Measurements from ENCODE around the gene HOXC5.

The HOXC5 gene

GRCh38 chr12:54047160-54047963 is 14.5 kb downstream of the HOXC5 start:
- DNase-seq (ENCODE audit: low read depth): no peak

GRCh38 chr12:54047964-54048303 is 15.1 kb downstream of the HOXC5 start:
- DNase-seq (ENCODE audit: low read depth): no peak

- DNase-seq (ENCODE audit: low read depth): no peak
These were observed 15.7 kb downstream of the HOXC5 start for GRCh38 chr12:54048406-54049093.

- DNase-seq (ENCODE audit: low read depth): no peak
These were observed 16.3 kb downstream of the HOXC5 start for GRCh38 chr12:54049108-54049507.

DNA sequence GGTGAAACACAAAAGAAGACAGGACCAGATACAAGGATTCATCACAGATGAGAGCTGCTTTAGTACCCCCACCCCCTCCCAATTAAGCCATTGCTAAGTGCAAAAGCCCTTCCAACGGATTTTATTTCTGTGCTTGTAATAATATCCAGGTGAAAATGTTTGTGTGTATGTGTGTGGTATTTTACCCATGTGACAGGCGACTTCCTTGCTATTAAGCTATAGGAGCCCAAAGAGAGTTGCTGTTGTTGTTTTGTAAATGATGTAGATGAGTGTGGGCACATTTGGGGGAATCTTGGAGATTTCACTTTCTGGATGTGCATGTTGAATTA is 17.6 kb downstream of the HOXC5 start:
- no peak for DNase-seq (ENCODE audit: low read depth)

DNA sequence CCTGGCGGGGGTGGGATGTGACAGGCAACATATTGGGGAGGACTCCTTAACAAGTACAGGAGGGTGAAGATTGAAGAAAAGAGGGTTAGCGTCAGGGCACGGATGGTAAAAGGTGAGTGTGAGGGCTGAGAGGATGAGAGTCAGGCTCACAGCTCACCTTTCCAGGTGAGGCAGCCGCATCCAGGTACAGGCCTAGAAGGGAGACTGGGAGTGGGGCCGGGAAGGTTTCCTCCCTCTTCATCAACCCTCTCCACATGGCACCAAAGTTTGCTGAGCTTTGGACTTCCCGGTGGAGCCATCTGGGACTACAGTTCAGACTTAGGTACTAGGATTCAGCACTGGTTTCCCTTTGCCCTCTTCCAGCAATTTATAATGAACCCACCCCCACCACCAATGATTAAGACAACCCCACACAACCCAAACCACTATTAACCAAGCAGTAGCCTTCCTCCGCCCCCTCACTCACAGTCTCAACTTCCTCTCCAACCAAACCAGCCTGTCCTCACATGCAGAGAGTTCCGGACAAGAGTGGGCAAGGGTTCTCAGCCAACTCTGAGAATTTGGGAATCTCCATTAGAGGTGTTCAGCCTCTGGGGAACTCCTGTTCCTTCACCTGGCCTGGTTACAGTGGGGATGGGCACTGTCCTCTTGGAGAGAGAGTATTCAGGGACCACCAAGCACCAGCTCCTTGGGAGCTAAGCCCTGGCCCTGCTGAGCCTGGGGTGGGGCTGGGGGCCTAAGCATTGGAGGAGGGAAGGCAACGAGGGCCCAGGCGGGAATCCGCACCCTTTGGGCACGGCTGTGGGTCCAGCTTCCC is 18.4 kb downstream of the HOXC5 start:
- DNase-seq (ENCODE audit: low read depth): no peak

- DNase-seq (ENCODE audit: low read depth): no peak
These were observed 19.1 kb downstream of the HOXC5 start for GRCh38 chr12:54051874-54052437.

DNA sequence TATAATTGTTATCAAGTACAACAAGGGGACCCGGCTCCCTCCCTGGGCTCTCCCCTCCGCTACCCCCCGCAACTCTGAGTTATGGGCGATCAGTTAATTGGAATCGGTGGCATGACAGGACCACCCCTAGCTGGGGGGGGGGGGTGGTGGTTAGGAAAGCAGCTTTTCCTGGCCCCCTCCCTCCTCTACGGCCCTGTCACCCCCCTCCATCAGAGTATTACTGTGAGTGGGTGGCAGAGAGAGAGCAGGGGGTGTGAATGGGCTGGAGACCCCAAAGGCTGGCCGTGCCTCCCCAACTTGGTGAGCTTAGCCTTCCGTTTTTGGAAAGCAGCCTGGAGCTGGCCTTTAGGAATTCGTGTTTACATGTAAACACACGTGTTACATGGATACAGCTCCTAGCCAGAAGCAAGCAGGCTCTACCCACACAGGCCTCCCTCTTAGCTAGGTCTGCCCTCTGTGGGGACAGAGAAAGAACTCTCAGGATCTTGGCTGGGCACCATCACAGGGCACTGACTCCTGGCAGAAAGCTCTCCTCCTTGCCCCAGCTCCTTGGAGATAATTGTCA is 19.7 kb downstream of the HOXC5 start:
- no peak for DNase-seq (ENCODE audit: low read depth)

DNA sequence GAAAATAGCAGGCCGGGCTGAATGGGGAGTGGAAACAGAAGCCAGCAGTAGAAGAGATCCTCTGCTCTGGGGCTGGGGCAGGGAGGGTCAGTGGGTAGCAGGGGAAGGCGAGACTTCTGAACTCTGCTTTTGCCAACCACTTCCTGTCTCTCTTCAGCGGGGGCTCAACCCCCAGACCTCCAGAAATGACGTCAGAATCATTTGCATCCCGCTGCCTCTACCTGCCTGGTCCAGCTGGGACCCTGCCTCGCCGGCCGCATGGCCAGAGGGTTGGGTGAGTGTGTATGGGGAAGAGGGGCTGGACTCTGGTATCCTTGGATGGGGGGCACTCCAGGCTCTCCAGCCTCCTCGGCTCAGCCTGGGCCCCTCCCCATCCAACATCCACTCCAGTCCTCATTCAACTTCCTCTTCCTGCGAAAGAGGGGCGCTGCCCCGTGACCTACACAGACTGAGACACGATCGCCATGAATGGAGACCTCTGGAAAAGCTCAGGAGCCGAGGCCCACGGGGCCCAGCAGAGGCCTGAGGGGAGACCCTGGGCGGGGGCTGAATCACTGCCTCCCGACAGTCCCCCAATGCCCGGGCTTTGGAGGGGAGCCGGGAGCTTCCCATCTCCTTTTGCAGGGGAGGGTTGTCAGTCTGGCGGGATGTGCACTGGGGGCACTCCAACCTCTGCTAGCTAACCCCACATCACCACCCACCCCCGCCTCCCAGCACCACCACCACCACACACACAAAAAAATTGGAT is 20.3 kb downstream of the HOXC5 start:
- DNase-seq (ENCODE audit: low read depth): no peak

DNA sequence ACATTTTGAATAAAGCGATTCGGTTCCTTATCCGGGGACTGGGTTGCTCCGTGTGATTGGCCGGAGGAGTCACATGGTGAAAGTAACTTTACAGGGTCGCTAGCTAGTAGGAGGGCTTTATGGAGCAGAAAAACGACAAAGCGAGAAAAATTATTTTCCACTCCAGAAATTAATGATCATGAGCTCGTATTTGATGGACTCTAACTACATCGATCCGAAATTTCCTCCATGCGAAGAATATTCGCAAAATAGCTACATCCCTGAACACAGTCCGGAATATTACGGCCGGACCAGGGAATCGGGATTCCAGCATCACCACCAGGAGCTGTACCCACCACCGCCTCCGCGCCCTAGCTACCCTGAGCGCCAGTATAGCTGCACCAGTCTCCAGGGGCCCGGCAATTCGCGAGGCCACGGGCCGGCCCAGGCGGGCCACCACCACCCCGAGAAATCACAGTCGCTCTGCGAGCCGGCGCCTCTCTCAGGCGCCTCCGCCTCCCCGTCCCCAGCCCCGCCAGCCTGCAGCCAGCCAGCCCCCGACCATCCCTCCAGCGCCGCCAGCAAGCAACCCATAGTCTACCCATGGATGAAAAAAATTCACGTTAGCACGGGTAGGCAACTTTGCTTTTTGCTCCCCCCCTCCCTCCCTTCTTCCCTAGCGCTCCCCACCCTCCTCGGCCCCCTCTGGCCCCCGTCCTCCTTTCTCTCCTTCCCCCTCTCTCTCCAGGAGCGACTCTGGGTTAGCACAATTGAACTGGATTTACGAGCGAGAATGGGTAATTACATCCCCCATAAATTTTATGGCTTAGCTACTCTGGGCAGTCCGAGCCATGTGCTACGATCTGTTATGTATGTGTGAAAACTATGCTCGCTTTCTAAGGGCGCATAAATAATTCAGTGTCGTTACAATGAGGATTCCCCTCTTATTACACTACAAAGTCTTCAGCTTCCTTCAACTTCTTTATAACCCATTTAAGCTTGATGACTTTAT is 21.2 kb downstream of the HOXC5 start, which contains the start of gene HOXC4:
Gene HOXC4 (plus strand): TSS at position 85 of the 991 bp plus-strand sequence. CDS start 88 bp downstream, at position 173.
- no peak for DNase-seq (ENCODE audit: low read depth)

DNA sequence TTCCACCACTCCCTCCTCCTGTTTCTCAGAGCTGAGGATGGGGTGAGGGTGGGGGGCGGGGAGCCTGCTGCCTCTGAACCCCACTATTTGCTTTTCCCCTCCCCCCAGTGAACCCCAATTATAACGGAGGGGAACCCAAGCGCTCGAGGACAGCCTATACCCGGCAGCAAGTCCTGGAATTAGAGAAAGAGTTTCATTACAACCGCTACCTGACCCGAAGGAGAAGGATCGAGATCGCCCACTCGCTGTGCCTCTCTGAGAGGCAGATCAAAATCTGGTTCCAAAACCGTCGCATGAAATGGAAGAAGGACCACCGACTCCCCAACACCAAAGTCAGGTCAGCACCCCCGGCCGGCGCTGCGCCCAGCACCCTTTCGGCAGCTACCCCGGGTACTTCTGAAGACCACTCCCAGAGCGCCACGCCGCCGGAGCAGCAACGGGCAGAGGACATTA is 21.9 kb downstream of the HOXC5 start:
- DNase-seq (ENCODE audit: low read depth): no peak

DNA sequence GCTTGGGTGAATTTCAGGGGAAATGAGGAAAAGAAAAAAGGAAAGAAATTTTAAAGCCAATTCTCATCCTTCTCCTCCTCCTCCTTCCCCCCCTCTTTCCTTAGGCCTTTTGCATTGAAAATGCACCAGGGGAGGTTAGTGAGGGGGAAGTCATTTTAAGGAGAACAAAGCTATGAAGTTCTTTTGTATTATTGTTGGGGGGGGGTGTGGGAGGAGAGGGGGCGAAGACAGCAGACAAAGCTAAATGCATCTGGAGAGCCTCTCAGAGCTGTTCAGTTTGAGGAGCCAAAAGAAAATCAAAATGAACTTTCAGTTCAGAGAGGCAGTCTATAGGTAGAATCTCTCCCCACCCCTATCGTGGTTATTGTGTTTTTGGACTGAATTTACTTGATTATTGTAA is 22.7 kb downstream of the HOXC5 start:
- no peak for DNase-seq (ENCODE audit: low read depth)

DNA sequence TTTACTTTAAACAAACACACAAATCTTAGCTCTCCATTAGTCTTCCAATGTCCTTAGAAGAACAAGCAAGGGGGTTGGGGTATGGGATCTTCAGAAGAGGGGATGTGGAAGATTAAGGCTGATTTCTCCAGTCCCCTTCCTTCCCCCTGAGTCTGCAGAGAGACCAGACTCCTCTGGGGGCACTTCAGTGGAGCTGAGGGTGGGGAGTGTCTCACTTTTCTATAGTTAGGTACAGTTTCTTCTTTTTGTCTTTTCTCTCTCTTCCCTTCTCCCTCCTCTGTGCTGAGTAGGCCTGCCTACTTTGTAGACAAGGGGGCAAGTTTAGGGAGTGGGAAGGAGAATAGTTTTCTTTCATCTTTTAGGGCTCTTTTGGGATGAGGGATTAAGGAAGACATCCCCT is 23.3 kb downstream of the HOXC5 start:
- DNase-seq (ENCODE audit: low read depth): no peak

DNA sequence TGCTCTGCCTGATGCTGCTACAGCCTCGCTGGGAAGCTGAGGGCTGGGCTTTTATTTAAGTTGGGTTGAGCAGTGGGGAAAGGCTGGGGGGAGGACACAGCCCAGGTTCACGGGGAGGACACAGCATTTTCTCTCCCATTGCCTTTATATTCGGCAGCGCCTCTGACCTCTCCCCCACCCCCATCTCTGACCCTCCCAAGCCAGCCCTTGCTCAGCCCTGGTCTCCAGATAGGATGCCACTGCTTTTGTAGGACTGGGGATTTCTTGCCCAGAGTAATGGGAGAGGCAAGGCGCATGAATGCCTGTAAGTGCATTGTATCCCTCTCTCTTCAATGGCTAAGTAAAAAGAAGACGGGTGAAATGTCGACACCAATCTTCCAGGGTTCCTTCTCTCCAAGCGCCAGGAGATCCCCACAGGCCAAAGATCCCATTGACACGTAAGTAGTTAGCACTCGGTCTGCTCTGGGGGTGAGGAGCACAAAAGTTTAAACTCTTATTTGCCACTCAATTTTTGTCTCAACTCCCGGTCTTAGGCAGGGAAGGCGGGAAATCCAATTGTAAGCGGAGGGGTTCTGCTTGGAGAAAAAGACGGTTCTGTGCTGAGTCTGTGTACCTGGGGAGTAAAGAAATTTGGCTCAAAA is 25.4 kb downstream of the HOXC5 start:
- DNase-seq (ENCODE audit: low read depth): no peak

GRCh38 chr12:54059668-54060067 is 26.8 kb downstream of the HOXC5 start:
- DNase-seq (ENCODE audit: low read depth): no peak

DNA sequence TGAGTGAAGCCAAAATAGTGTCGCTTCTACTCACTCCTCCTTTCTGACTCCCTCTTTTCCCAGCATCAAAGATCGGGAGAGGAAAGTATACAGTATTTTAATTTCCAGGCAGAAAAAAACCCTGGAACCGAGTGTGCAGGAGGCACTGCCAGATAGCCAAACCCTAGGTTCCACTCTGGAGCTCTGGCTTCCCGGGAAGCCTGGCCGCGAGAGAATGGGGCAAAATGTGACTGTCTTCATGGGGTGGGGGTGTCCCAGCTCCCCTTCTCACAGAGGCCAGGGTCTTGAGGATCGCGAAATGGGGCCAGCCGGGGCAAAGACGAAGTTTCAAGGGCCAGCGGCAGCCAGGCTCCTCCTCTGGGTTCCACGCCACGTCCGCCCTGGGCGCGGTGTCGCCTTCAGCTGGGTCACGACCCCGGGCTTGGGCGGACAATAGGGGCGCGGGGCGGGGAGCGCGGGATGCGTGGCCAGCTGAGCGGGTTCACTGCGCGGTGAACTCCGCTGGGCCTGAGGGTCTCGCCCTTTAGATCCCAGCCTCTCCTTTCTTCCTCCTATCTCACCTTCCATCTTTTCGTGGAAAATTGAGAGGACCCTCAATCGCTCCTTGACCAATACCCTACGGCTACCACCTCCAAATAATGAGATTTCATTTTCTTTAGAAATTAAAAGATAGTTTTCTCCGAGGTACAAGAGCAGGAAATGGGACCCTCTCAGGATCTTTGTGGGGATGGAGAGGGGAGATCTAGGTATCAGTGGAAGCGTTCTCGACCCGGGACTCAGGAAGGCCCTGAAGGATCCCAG is 27.5 kb downstream of the HOXC5 start:
- DNase-seq (ENCODE audit: low read depth): no peak

GRCh38 chr12:54060975-54061778 is 28.3 kb downstream of the HOXC5 start:
- no peak for DNase-seq (ENCODE audit: low read depth)

- DNase-seq (ENCODE audit: low read depth): no peak
These were observed 32.8 kb downstream of the HOXC5 start for GRCh38 chr12:54065677-54066076.
